Activated CD4-positive, alpha-beta T cell treated with anti-CD3 and anti-CD28 coated beads, Interleukin-2, amount 50 U/mL, for 1 hour (primary cell): ENCODE data around the gene SOD1.
"Not testable (repeated sequence)": the region's sequence is repeated elsewhere in the genome, so short reads cannot be mapped to it uniquely, and the experiment has no call there.

Experiments
- DNase-seq: peaks from one replicate; pipeline ENCODE4 v3.0.0-alpha.2; 2020

SOD1 gene

DNA sequence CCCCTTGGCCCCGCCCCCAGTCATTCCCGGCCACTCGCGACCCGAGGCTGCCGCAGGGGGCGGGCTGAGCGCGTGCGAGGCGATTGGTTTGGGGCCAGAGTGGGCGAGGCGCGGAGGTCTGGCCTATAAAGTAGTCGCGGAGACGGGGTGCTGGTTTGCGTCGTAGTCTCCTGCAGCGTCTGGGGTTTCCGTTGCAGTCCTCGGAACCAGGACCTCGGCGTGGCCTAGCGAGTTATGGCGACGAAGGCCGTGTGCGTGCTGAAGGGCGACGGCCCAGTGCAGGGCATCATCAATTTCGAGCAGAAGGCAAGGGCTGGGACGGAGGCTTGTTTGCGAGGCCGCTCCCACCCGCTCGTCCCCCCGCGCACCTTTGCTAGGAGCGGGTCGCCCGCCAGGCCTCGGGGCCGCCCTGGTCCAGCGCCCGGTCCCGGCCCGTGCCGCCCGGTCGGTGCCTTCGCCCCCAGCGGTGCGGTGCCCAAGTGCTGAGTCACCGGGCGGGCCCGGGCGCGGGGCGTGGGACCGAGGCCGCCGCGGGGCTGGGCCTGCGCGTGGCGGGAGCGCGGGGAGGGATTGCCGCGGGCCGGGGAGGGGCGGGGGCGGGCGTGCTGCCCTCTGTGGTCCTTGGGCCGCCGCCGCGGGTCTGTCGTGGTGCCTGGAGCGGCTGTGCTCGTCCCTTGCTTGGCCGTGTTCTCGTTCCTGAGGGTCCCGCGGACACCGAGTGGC, at the start of gene SOD1:
TSS of gene SOD1 (plus strand) at position 158 of the 723 bp plus-strand sequence. CDS start at position 235, 77 bp downstream.
- peak; percentile 97 for DNase-seq

- DNase-seq, result no peak
These were observed 48.0 kb upstream of the SOD1 start for GRCh38 chr21:31611445-31611844.

GRCh38 chr21:31612894-31613785, 46.4 kb upstream of the SOD1 start:
- no peak for DNase-seq

- DNase-seq, result no peak
These were observed 44.8 kb upstream of the SOD1 start for GRCh38 chr21:31614705-31615104.

DNA sequence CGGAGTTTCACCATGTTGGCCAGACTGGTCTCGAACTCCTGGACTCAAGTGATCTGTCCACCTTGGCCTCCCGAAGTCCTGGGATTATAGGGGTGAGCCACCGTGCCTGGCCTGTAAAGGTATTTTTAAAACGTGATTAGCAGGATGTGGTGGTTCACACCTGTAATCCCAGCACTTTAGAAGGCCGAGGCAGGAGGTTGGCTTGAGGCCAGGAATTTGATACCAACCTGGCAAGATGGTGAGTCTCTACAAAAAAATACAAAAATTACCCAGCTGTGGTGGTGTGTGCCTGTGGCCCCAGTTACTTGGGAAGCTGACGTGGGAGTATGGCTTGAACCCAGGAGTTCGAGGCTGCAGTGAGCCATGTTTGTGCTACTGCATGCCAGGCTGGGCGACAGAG, 43.3 kb upstream of the SOD1 start:
- DNase-seq, result no peak

- DNase-seq, result no peak
These were observed 40.6 kb upstream of the SOD1 start for GRCh38 chr21:31618696-31619430.

DNA sequence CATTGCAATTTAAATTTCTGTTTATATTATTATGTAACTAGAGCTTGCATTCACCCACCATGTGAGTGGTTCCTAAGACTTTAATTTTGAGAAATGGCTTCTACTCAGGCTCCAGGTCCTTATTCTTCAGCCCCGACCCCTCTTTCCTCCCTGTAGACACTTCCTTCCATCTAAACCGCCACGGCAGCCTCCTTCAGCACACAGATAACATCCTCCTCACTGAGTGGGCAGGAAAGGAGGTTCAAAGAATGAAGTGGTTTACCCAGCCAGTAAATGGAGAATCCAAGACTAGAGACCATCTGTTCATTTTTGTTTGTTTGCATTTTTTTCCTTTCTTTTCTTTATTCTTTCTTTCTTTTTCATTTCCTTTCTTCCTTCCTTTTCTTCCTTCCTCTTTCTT, 37.1 kb upstream of the SOD1 start:
- DNase-seq, result no peak

GRCh38 chr21:31623664-31624063, 35.8 kb upstream of the SOD1 start:
- DNase-seq, result no peak

- no peak for DNase-seq
These were observed 35.3 kb upstream of the SOD1 start for GRCh38 chr21:31624181-31624580.

DNA sequence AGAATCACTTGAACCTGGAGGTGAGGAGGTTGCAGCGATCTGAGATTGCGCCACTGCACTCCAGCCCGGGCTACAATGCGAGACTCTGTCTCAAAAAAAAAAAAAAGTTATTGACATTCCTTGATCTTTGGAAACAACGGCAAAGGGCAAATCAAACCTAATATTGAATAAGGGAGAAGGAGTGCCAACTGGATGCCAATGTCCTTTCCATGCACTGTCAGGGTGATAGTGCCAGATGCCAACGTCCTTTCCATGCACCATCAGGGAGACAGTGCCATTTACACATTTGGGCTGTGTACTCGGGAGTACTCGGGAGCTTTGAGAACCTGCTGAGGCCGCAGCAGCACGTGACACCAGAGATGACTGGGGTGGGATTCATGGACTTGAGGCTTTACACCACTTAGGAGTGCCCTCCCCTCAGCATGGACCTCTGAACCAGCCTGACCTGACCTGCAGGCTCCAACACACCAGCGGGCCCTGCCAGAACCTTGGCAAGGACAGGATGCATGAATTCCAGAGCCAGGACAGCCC, 34.5 kb upstream of the SOD1 start:
- DNase-seq, result no peak

DNA sequence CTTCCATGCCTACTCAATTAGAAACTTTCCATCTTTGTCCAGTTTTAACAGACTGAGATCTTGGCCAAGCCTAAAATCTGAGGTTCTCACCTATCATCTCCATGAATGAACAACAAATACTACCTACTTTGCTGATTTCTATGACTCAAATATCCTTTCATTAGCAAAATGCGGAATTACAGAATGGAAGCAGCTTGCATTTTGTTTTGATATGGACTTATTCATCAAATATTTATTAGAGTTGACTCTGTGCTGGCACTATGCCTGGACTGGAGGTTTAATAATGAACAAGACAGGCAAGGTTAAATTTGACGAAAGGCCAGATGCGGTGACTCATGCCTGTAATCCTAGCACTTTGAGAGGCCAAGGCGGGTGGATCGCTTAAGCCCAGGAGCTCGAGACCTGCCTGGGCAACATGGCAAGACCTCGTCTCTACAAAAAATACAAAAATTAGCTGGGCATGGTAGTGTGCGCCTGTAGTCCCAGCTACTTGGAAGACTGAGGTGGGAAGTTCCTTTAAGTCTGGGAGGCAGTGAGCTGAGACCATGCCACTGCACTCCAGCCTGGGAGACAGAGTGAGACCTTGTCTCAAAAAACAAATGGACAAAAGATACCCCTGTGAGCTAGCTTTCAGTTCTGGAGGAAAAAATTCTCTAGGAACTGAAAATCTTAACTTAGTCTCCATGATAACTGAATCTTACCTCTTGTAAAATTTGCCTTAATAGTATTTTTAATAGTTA, 29.4 kb upstream of the SOD1 start:
- DNase-seq, result no peak

GRCh38 chr21:31631881-31632280, 27.6 kb upstream of the SOD1 start:
- DNase-seq, result not testable (repeated sequence)

DNA sequence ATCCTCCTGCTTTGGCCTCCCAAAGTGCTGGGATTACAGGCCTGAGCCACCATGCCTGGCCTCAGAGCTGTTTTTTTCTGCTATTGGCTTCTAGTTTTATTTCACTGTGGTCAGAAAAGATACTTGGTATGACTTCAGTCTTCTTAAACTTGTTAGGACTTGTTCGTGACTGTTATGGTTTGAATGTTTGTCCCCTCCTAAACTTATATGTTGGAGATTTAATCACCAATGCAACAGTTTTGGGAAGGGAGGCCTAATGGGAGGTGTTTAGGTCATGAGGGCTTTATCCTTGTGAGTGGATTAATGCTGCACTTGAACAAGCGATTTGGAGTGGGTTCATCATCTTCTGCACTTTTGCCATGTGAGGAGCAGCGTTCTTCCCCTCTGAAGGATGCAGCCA, 24.5 kb upstream of the SOD1 start:
- no peak for DNase-seq

GRCh38 chr21:31636874-31637273, 22.6 kb upstream of the SOD1 start:
- DNase-seq, result no peak

DNA sequence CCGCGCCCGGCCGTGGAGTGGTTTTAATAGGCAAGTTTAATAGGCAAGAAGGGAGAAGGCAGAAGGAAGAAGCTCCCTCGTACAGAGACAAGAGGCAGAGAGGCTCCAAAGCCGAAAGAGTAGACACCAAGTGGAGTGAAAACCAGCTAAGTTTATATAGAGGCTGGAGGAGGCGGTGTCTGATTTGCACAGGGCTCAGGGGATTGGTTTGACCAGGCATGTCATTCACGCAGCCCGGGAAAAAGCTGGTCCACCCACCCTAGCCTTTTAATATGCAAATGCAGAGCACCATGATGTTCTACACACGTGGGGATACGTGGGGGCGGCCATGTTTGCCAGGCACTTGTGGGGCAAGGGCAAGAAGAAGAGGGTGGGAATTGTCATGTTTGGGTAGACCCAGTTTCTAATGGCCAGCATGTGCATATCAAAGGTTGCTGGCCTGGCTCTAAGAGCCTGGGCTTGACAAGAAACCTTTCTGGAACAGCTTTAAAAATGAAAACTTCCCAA, 18.0 kb upstream of the SOD1 start:
- DNase-seq, result no peak

GRCh38 chr21:31644643-31645042, 14.8 kb upstream of the SOD1 start:
- DNase-seq, result no peak

- DNase-seq, result no peak
These were observed 11.8 kb upstream of the SOD1 start for GRCh38 chr21:31647650-31648049.

DNA sequence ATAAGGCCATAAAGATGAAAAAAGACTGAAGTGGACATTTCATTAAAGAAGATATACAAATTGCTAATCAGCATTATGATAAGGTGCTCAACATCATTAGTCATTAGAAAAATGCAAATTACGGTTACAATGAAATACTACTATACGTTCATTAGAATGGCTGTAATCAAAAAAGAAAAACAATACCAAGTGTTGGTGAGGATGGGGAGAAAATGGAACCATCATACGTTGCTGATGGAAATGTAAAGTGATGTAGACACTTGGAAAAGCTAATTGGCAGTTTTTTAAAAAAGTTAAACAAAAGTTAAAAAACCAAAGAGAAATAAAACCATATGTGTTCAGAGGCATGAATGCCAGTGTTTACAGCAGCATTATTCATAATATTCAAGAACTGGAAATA, 8.6 kb upstream of the SOD1 start:
- no peak for DNase-seq

DNA sequence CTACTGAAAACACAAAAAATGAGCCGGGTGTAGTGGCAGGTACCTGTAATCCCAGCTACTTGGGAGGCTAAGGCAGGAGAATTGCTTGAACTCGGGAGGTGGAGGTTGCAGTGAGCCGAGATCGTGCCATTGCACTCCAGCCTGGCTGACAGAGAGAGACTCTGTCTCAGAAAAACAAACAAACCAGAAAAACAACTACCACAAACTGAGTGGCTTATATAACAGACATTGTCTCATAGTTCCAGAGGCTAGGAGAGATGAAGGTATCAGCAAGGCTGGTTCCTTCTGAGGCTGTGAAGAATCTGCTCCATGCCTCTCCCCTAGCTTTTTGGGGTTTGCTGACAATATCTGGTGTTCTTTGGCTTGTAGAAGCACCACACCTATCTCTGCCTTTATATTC, 8.0 kb upstream of the SOD1 start:
- DNase-seq, result not testable (repeated sequence)

DNA sequence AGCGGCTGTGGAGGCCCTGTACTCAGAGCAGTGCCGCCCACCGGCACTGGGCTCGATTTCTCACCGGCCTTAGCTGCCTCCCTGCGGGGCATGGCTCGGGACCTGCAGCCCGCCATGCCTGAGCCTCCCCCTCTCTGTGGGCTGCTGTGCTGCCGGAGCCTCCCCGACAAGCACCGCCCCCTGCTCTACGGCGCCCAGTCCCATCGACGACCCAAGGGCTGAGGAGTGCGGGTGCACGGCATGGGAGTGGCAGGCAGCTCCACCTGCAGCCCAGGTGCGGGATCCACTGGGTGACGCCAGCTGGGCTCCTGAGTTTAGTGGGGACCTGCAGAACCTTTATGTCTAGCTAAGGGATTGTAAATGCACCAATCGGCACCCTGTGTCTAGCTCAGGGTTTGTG, 5.2 kb upstream of the SOD1 start:
- no peak for DNase-seq

DNA sequence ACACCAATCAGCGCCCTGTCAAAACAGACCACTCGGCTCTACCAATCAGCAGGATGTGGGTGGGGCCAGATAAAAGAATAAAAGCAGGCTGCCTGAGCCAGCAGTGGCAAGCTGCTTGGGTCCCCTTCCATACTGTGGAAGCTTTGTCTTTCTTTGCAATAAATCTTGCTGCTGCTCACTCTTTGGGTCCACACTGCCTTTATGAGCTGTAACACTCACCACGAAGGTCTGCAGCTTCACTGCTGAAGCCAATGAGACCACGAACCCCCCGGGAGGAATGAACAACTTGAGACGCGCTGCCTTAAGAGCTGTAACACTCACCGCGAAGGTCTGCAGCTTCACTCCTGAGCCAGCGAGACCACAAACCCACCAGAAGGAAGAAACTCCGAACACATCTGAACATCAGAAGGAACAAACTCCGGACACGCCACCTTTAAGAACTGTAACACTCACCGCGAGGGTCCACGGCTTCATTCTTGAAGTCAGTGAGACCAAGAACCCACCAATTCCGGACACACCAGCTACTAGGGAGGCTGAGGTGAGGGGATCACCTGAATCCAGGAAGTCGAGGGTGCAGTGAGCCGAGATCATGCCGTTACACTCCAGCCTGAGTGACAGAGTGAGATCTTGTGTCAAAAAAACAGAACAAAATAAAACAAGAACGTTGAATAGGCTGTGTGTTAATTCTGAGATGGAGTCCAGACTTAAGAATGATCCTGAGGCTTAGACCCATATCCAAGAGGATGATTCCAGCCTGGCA, 4.5 kb upstream of the SOD1 start:
- not testable (repeated sequence) for DNase-seq
